HG03095 (cell line): ENCODE measurements around the gene NPAS4.
"Not testable (repeated sequence)": the region's sequence is repeated elsewhere in the genome, so short reads cannot be mapped to it uniquely, and the experiment has no call there.

Source experiments
- ATAC-seq: cut with Tn5 transposase; IDR thresholded peaks from one replicate; pipeline ENCODE4 v1.9.1; 2021; ENCODE audit warnings: moderate library complexity; ENCODE audit not compliant: unreplicated experiment

Gene NPAS4

DNA sequence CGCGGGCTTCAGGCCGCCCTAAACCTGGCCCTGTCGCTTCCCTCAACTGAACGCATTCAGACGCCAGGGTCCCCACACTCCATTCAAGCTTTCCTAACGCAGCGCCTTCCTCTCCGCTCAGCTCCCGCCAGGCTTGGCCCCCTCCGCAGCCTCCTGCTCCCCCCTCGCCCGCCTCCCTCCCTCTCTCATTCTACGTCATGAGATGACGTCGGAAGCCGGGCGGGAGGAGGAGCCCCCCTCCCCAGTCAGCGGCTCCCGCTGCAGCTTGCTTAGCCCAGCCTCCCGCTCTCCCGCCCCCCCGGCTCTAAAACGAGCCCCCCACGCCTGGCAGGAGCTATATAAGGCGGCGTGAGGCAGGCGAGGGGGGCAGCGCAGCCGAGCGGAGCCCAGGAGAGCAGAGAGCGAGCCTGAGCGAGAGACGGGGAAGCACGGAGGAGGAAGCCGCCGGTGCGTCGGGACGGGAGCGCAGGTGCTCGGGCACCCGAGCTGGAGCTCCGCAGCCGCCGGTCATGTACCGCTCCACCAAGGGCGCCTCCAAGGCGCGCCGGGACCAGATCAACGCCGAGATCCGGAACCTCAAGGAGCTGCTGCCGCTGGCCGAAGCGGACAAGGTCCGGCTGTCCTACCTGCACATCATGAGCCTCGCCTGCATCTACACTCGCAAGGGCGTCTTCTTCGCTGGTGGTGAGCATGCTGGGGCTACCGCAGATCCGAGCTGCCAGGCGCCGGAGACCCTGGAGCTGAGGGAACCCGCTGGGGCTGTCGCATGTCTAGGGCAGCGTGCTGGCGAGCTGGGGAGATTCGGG lies at the start of gene NPAS4:
Gene NPAS4 (plus strand): TSS at position 365 of the 806 bp plus-strand sequence. CDS start 145 bp downstream, at position 510.
- no peak for ATAC-seq

GRCh38 chr11:66371627-66372415 lies 49.0 kb upstream of the NPAS4 start, which contains the start of gene SLC29A2:
Gene SLC29A2, minus strand, starts transcription at chr11:66371760. Its CDS starts 169 bp downstream, at chr11:66371591.
- peak; percentile 69 for ATAC-seq

DNA sequence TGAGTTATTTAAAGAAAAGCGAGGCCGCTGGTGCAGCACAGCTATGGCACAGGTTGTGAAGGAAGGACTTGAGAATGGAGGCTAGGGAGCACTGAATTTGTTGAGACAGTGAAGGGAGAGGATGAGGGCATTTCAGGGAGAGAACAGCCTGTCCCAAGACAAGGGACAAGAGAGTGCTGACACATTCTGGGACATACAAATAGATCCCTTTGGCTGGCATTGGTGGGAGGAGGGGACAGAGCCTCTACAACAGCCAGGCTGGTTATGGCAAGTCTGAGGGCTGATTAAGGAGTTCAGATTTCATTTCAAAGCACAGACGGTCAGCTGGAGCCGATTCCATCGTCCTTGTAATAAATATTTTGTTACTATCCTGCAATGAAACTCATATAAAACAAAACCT lies 47.6 kb upstream of the NPAS4 start:
- no peak for ATAC-seq

DNA sequence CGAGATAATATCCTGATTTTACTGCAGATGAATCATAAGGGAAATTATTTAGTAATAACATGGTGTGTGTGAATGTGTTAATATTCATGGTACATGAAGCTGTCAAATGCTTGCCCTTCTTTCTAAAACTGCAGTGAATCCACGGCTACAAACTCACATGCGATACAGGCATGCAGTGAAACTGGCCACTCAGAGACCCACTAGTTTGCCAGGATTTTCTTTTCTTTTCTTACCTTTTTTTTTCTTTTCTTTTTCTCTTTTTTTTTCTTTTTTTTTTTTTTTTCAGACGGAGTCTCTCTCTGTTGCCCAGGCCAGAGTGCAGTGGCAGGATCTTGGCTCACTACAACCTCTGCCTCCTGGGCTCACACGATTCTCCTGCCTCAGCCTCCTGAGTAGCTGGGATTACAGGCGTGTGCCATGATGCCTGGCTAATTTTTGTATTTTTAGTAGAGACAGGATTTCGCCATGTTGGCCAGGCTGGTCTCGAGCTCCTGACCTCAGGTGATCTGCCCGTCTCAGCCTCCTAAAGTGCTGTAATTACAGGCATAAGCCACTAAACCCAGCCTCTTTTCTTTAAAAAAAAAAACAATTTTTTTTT lies 47.0 kb upstream of the NPAS4 start:
- ATAC-seq, result not testable (repeated sequence)

DNA sequence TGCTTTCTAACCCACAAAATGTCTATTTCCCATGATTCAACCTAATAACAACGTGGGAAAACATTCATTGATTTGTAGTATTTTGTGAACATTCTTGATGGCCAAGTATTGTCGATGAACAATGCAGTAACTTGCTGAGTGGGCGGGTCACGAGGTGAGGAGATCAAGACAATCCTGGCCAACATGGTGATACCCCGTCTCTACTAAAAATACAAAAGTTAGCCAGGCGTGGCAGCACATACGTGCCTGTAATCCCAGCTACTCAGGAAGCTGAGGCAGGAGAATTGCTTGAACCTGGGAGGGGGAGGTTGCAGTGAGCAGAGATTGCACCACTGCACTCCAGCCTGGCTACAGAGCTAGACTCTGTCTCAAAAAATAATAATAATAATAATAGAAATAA lies 40.6 kb upstream of the NPAS4 start:
- not testable (repeated sequence) for ATAC-seq

DNA sequence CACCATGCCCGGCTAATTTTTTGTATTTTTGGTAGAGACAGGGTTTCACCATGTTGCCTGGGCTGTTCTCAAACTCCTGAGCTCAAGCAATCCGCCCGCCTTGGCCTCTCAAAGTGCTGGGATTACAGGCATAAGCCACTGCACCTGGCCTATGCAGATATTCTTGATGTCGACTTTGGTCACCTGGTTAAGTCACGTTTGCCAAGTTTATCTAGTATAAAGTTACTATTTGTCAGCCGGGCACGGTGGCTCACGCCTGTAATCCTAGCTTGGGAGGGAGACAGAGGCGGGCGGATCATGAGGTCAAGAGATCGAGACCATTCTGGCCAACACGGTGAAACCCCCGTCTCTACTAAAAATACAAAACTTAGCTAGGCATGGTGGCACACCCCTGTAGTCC lies 36.5 kb upstream of the NPAS4 start:
- ATAC-seq, result not testable (repeated sequence)

DNA sequence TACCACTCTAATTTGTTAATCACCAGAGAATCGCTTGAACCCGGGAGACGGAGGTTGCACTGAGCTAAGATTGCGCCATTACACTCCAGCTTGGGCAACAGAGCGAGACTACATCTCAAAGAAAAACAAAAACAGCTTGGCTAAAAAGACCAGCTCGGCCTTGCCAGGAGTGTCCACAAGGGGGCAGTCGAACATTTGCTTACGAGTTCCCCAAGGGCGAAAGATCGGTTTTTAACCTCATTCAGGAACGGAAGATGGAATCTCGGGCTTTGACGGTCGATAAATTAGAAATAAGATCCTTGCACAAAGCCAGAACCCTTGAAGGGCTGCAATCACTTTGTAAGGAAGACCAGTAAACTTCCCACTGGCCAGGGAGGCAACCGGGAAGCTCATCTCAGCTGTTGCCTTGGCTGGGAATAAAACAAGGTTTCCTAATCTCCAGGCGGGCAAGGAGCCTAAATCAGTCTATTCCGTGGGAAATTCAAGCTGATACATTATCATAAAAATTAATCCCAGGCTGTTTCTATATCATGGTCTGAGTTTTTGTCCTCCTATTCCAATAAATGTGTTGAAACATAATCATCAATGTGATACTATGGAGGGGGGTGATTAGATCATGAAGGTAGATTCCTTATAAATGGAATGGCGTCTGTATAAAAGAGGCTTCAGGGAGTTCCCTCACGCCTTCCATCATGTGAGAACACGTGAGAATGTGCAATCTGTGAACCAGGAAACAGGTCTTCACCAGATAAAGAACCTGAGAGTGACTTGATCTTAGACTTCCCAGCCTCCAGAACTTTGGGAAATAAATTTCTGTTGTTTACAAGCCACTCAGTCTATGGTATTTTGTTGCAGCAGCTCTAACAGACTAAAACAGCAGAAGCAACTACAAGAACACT lies 34.4 kb upstream of the NPAS4 start:
- no peak for ATAC-seq

- ATAC-seq, result no peak
Measured at GRCh38 chr11:66388780-66389386, 32.0 kb upstream of the NPAS4 start.

DNA sequence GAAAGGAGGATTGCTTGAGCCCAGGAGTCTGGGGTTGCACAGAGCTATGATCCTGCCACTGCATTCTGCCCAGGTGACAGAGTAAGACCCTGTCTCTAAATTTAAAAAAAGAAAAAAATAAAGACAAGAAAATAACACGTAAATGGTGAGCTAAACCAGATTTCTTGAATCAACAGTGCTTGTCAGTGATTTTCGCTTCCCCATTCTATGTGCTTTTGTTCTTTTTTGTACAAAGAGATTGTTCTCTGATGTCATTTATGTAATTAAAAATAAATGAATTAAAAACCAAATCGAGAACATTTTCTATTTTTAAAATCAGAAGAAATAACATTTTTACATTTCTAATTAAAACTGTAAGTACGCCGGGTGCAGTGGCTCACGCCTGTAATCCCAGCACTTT lies 29.5 kb upstream of the NPAS4 start:
- ATAC-seq, result no peak

- ATAC-seq, result no peak
Measured at GRCh38 chr11:66393954-66394353, 26.9 kb upstream of the NPAS4 start.

DNA sequence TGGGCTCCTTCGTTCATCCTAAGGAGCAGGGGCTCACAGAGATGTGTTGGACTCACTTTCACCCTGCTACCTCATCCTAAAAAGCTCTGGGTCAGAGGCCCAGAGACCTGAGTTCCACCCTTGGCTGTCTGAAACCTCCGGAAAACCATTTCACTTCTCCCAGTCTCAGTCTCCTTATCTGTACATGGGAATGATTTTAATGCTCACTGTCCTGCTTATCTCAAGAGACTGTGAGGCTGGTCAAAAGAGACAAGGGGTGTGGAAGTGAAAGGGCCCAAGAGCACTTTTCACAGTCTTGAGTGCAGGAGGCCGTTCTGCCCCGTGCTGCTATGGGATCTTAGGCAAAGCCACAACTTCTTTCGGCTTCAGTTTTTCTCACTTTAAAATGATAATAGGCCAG lies 13.2 kb upstream of the NPAS4 start:
- ATAC-seq, result no peak

DNA sequence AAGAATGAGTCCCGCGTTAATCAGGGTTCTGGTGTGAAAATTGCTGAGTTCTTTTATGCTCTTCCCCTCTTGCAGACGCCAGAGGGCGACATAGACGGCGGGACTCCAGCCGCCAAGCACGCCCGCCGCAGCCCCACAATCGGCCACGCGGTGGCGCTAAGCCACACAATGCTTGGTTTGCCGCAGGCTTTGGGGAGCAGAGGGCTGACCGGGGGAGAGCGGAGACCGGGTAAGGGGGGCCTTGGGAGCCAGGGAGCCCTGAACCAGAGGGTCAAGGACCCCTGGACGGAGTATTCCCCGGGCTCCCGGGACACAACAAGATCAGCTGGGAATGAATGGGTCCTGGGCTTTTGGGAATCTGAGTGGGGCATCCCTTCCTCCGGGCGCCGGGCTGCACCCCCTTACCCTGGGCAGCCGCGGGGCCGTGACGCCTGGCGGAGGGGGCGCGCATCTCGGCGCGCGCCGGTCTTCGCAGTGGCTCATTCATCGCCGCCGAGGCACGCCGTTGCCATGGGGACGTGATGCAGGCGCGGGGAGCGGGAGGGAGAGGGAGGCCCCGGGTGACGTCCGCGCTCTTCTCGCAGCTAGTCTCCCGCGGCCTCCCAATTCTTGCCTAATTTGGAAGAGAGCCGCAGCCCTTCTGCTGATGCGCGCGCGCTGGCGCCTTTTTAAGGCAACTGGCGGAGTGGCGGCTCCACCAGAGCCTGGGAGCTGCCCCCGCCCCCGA lies 12.2 kb upstream of the NPAS4 start:
- ATAC-seq, result no peak

GRCh38 chr11:66409226-66409625 lies 11.6 kb upstream of the NPAS4 start:
- no peak for ATAC-seq

- ATAC-seq, result no peak
Measured at GRCh38 chr11:66410191-66410590, 10.6 kb upstream of the NPAS4 start.

DNA sequence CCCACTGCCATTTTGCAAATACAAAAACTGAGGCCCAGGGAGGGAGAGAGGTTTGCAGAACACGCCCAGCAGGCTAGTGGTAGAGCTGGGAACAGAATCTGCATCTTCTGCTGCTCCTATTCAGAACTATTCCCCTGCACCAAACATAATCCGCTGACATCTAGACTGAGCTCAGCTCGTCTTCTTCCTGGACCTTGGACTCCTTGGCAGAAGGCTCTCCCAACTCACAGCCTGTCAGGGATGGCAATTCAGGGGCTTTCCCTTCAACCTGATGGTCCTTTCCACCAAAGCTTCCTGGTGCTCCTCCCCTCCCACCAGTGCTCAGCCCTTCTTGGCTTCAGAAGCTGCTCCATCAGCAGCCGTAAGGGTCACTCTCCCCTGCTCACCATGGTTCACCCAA lies 9.5 kb upstream of the NPAS4 start:
- no peak for ATAC-seq

- ATAC-seq, result no peak
Measured at GRCh38 chr11:66412110-66412509, 8.7 kb upstream of the NPAS4 start.

DNA sequence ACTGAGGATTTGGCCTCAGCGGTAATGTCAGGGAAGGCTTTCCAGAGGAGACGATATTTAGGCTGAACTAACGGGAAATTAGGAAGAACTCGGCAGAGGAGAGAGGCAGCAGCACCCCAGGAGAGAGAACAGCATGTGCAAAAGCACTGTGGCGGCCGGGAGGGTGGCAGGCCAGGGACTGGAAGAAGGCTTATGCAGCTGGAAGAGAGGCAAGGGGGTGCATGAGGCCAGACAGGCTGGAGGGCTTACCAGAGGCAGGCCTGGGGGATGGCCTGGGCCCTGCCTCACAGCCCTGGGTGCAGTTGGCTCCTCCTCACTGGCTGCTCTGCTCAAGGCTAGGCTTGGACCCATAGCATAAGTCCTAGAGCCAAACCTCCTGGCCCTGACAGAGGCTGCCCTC lies 7.7 kb upstream of the NPAS4 start:
- no peak for ATAC-seq

DNA sequence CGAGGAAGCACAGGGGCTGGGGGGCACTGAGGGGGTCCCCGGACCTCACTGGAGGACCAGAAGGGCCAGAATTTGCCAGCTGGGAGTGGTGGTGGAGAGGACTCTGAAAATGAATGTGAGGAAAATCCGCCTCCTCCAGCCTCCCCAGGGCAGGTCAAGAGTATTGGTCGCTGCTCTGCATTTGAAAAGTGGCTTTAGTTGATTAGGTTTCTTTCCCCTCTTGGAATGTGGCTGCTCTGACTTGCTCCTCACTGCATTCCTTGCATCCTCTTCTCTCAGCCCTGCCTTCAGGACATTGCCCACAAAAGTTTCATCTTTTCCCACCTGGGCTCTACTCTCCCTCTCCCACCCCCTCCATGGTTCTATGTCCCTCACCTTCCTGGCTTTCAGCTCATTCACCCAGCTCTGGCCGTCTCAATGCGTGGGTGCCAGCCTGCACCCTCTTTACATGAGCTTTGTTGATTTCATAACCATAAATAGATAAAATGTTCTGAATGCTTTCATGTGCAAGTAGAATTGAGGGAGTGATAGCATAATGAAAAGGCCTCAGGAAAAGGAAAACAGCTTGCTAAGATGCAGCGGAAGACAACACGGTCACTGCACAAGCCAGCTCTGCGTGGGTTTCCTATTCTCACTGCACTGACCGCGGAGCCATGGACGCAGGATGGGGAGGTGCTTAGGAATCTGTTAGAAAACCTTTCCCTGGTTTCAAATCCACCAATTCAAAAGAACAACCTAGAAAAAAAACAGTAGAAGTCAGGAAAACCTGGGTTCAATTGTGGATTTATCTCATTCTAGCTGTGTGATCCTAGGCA lies 6.5 kb upstream of the NPAS4 start:
- ATAC-seq, result no peak

GRCh38 chr11:66415423-66415822 lies 5.4 kb upstream of the NPAS4 start:
- ATAC-seq, result no peak
